ENCODE data around the gene EYS.

The EYS gene

DNA sequence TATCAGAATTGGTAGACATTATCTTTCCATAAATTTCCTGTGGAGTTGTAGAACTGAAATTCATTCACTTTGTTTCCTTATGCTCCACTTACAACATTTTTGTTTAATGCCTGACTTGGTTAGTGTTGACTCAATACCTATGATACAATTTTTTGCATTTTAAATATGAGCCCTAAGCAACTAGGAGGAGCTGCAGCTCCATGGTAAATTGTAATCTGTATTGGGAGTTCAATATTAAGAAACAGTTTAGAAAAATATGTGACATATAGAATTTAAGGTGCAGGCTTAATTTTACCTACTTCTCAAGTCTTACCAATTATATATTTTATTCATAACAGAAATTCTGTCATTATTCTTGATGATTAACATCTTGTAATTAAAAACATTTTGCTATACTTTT, 868.3 kb downstream of the EYS start:
- no peak for DNase-seq (ENCODE audit: low read depth in 2 of 2)

DNA sequence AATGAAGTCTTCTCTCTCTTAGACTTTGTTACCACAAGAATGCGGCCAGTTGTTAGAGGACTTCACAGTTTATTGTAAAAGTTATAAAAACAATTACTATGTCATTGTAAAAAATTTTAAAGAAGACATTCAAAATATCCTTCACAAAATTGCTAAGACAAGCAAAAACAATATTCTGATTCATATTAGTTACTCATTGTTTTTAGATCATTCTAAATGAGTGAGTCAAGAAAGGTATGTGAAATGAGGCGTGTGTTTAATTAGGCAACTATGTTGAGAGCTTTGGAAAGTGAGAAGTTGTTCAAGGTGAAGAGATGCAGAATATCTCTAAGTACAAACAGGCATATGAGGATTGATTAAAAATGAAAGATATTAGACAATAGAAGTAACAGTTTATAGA, 875.3 kb downstream of the EYS start:
- DNase-seq (ENCODE audit: low read depth in 2 of 2), result no peak

- DNase-seq (ENCODE audit: low read depth in 2 of 2), result no peak
These were observed 889.5 kb downstream of the EYS start for GRCh38 chr6:64817525-64817924.

DNA sequence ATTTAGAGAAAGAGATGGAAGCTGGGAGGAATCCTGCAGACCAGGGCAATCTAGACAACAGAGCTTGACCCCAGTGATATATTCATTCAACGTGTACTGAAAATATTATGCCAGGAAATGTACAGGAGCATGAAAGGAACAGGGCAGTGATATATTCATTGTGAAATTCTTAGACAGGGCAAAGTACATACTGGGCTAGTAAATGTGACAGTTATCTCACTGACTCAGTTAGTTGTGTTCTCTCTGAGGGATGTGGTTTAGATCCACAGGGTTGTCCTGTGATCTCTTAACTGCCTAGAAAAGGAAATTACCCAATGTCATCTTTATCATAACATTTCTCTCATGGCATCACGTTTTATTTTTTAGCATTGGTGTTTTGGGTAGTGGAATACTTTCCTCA, 891.3 kb downstream of the EYS start:
- no peak for DNase-seq (ENCODE audit: low read depth in 2 of 2)

DNA sequence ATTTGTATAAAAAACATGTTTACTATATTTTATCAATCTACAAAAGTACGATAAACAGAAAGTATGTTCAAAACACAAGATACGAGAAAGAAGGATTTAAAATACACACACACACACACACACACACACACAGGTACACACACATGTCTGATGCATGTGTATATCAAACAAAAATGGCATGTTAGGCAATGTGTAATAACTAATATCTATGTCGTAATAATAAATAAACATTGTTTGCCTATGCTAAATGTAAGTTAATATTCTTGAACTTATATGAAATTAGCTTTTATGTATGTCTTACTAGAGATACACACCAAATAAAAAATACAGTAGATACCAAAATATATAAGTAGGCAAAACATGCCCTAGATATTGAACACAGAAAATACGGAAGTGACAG, 894.9 kb downstream of the EYS start:
- DNase-seq (ENCODE audit: low read depth in 2 of 2), result no peak

GRCh38 chr6:64811119-64811518, 895.9 kb downstream of the EYS start:
- no peak for DNase-seq (ENCODE audit: low read depth in 2 of 2)

DNA sequence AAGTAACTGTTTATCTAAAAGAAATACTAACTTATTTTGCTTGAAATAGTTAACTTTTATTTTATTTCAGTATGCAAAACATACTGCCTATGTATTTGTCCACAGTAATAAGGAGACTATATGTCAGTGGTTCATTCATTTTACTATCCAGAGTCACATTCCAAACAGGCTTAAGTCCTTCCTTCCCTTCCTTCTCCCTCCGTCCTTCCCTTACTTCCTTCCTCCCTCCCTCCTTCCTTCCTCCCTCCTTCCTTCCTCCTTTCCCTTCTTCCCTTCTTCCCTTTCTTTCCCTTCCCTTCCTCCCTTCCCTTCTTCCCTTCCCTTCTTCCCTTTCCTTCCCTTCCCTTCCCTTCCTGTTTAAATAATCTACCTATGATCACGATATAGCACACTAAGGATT, 899.2 kb downstream of the EYS start:
- DNase-seq (ENCODE audit: low read depth in 2 of 2), result no peak

- DNase-seq (ENCODE audit: low read depth in 2 of 2), result no peak
These were observed 903.4 kb downstream of the EYS start for GRCh38 chr6:64803470-64804166.

DNA sequence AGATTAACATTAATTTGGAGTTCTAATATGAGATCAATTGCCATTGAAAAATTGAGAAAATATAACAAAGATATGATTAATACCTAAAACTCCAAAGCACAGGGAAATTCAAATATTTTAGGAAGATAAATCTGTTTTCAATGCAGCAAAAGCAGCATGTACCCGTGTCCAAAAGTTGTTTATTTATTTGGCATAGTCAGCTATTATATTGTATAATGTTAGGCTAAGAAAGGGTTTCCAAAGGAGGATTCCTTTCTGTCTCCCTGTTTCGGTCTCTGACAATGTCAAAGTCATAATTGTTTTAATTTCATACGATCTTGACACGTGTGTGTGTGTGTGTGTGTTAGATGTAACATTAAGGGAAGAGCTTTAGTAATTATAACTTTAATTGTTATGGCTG, 914.5 kb downstream of the EYS start:
- no peak for DNase-seq (ENCODE audit: low read depth in 2 of 2)

DNA sequence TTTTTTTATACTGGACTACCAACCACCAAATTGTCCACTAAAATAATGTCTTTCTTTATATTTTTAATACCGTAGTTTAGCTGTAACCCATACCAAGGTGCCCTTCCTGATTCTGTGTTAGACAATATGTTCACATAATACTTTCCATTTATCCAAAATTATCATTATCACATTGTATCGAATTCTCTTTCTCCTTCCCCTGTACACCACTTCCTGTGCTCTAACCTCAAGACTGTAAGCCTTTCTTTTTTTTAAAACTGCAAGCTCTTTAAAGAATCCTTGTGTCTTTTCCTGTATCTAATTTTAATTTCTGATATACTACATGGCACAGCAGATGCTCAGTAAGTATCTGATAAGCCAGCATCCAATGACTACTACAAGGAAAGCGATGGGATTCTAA, 917.5 kb downstream of the EYS start:
- DNase-seq (ENCODE audit: low read depth in 2 of 2), result no peak

- DNase-seq (ENCODE audit: low read depth in 2 of 2), result no peak
These were observed 920.3 kb downstream of the EYS start for GRCh38 chr6:64786736-64787135.

DNA sequence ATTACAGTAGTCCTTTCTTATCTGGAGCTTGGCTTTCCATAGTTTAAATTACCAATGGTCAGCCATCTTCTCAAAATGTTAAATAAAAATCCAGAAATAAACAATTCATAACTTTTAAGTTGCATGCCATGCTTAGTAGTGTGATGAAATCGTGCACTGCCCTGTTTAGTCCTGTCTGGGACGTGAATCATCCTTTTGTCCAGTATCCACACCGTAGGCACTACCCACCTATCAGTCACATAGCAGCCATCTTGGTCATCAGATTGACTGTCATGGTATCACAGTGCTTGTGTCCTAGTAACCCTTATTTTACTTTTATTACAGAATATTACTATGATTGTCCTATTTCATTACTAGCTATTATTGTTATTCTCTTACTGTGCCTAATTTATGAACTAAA, 924.1 kb downstream of the EYS start:
- no peak for DNase-seq (ENCODE audit: low read depth in 2 of 2)

DNA sequence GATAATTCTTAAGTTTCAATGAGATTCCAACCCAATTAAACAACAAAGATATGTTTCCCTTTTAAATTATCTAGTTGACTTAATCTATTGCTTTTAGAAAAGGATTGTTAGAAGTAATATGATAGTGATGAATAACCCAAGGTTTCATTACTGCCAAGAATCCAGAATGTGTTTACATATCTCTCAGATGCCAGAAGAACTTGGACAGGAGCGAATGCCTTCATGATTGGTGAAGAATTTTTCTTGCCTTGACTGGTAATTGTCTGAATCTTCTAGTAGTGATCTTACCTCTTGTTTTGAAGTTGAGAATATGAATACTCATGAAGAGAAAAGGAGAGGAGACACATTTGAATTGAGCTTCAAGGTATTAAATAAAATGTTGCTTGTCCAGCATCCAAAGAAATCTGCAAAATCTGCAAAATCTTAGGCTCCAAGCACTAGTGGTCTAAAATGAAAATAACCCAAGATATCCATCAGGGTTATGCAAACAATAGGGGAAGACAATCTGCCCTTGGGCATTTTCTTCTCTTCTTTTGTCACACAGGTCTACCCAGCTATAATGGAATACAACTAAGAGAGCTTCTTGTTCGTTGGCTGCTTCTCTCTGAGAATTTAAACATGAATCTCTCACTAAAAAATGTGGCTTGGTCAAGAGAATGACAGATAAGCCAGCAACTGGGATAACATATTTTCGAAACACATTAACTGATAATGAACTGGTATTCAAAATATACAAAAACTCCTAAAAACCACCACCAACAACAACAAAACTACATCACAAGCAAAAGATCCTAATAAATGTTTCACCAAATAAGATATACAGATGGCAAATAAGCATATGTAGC, 928.9 kb downstream of the EYS start:
- DNase-seq (ENCODE audit: low read depth in 2 of 2), result no peak

GRCh38 chr6:64776359-64776758, 930.7 kb downstream of the EYS start:
- DNase-seq (ENCODE audit: low read depth in 2 of 2), result no peak

- DNase-seq (ENCODE audit: low read depth in 2 of 2), result no peak
These were observed 932.1 kb downstream of the EYS start for GRCh38 chr6:64774881-64775280.

- DNase-seq (ENCODE audit: low read depth in 2 of 2), result no peak
These were observed 956.1 kb downstream of the EYS start for GRCh38 chr6:64750910-64751309.

DNA sequence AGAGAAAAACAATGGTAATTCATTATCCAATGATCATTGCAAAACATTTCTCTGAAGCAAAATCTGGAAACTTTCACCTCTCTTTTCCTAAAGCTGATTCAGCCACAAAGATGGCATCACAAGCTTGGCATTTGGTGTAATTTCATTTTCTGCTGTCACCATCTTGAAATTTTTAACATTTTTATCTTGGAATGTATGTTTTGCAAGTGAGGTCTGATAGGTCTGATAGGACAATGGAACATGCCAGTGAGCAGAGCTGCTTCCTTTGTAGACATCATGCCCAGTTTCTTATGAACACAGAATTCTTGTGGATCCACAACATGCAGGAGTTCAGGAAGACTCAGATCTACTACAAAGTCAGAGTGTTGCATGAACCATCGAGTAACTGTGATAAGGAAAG, 969.6 kb downstream of the EYS start:
- DNase-seq (ENCODE audit: low read depth in 2 of 2), result no peak

GRCh38 chr6:64736421-64736950, 970.5 kb downstream of the EYS start:
- DNase-seq (ENCODE audit: low read depth in 2 of 2), result no peak

- no peak for DNase-seq (ENCODE audit: low read depth in 2 of 2)
These were observed 973.6 kb downstream of the EYS start for GRCh38 chr6:64733433-64733832.

GRCh38 chr6:64732888-64733287, 974.1 kb downstream of the EYS start:
- DNase-seq (ENCODE audit: low read depth in 2 of 2), result no peak

DNA sequence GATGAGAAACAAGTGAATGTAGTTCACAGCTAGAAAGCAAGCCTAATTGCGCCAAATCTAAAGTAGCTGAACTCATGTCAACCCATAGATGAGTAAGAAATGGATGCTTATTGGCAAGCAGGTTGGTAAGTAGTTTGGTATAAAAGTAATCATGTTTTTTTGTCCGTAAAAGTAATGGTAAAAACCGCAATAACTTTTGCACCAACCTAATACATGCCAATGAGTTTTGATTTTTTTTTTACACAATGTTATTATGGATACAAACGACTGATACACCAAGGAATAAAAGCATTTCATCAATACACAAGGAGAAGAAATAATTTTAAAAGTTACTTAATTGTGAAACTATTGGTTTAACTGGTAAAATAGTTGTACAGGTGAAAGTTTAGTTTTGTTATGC, 977.5 kb downstream of the EYS start:
- DNase-seq (ENCODE audit: low read depth in 2 of 2), result no peak

DNA sequence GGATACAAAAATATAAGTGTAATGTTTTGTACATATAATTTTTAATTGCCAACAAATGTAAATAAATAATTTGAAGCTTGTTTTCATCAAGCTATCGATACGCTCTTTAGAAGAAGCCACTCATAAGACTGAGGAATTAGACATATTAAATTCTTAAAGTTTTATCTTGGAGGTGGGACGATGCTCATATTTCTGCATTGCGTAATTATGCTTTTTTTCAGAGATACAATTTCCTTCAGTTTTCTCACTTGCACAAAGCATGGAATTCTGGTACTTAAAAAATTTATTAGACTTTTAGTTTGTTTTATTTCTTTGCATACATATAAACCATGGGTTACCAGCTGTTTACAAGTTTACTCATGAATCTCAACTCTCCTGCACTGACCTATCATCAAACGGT, 980.0 kb downstream of the EYS start:
- DNase-seq (ENCODE audit: low read depth in 2 of 2), result no peak

GRCh38 chr6:64724091-64724490, 982.9 kb downstream of the EYS start:
- no peak for DNase-seq (ENCODE audit: low read depth in 2 of 2)

Data from fibroblast of skin of left biceps (primary cell).